Measurements from ENCODE around the gene MPPE1. TPM values are rescaled to one million over a fixed set of nuclear protein-coding genes. Genes with fewer than 3 reads are reported as not detected.

Gene MPPE1
- total and polyA plus RNA-seq, 9 of the 15 experiments (the other 6 are each of a cell fraction or from before 2014, with no cell fraction given): 10.7 to 19.5 (median 13.3) TPM

DNA sequence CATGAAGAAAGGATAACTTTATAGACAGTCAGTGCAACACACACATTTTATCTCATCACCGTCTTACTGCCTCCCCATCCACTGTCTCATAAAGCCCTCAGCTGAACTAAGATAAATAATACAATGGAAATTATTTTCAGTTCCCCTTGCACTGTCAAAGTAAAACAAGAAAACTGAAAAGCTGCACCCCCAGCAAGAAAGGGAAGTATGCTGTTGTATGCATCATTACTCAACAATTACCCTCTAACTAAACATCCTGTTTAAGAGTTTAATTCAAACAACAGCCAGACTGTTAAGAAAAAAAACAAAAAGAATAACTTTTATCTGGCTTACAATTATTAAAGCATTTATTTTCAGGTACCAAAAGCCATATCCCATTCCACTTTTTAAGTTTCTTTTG, 25.0 kb downstream of the MPPE1 start (continued):
- TF ChIP-seq ZNF75A (CRISPR knock-in tag; IDR thresholded peaks at IDR 0.05): no peak
- TF ChIP-seq PCBP1 (IDR thresholded peaks at IDR 0.05; ENCODE audit: low read depth, low read length, poor library complexity, severe bottlenecking): no peak
- TF ChIP-seq NR4A1 (CRISPR knock-in tag; IDR thresholded peaks at IDR 0.05): no peak
- no peak for TF ChIP-seq NR4A1 (tag; IDR thresholded peaks at IDR 0.05)
- TF ChIP-seq, protein P1, sequence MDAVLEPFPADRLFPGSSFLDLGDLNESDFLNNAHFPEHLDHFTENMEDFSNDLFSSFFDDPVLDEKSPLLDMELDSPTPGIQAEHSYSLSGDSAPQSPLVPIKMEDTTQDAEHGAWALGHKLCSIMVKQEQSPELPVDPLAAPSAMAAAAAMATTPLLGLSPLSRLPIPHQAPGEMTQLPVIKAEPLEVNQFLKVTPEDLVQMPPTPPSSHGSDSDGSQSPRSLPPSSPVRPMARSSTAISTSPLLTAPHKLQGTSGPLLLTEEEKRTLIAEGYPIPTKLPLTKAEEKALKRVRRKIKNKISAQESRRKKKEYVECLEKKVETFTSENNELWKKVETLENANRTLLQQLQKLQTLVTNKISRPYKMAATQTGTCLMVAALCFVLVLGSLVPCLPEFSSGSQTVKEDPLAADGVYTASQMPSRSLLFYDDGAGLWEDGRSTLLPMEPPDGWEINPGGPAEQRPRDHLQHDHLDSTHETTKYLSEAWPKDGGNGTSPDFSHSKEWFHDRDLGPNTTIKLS (IDR thresholded peaks at IDR 0.05; ENCODE audit: borderline replicate concordance, low read depth): no peak
- TF ChIP-seq ZNF830 (CRISPR knock-in tag; IDR thresholded peaks at IDR 0.05): no peak
- no peak for TF ChIP-seq ZFP30 (CRISPR knock-in tag; IDR thresholded peaks at IDR 0.05; ENCODE audit: borderline replicate concordance)
- TF ChIP-seq MAFK (IDR thresholded peaks at IDR 0.05; ENCODE audit: low read length): no peak
- TF ChIP-seq HCFC1 (IDR thresholded peaks at IDR 0.05; ENCODE audit: low read depth, low read length): no peak

DNA sequence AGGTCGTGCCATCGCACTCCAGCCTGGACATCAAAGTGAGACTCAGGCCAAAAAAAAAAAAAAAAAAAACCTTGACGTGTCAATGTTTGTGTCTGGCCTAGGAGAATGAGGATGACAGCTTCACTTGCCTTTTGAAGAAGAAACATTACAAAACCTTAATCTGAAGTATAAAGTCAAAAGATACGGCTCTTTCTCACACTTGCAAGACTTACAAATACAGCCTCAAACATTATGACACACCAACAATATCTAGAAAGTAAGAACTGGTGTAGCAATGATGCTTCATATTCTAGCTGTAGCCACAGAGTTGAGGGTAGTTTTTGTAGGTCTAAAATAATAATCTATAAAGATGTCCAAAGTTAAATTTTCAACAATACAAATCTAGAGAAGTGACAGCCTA, 25.5 kb downstream of the MPPE1 start:
- Histone ChIP-seq H3K9me1 (ENCODE audit: control insufficient read depth, insufficient read depth, low read length) (no peaks in the 10 kb centered on the region), H3K9me3 (replicated peaks; ENCODE audit: control insufficient read depth, insufficient read depth, low read depth, low read length) (no peaks in the 10 kb centered on the region), H3K36me3 (ENCODE audit: control insufficient read depth, insufficient read depth, low read length) (0 out of 3 replicates have a peak, but pooled peaks cover 2% of the 10 kb centered on the region), H3K79me2 (ENCODE audit: control insufficient read depth, insufficient read depth, low read length) (no peaks in the 10 kb centered on the region), H2AFZ (ENCODE audit: low read depth, low read length) (no peak overlapping the region), H3K4me3 (no peak overlapping the region), H3K4me1 (replicated peaks in 1 of 2; ENCODE audit: control insufficient read depth in 2 of 2, insufficient read depth in 2 of 2, low read length in 2 of 2) (peaks cover 9 to 16% of the 10 kb centered on the region in 2 experiments; a peak in 4 of 5 replicates), H4K20me1 (replicated peaks; ENCODE audit: control insufficient read depth, insufficient read depth, low read length) (no peaks in the 10 kb centered on the region), H3K27me3 (ENCODE audit: control insufficient read depth in 2 of 2, insufficient read depth in 2 of 2, low read length in 2 of 2) (no peaks in the 10 kb centered on the region; a peak in 1 of 5 replicates), H3K9ac (ENCODE audit: insufficient read depth in 1 of 2, low read depth in 2 of 2, low read length in 2 of 2) (no peak overlapping the region), H3K4me2 (ENCODE audit: insufficient read depth, low read length) (no peak overlapping the region), H3K27ac (ENCODE audit: extremely low read depth, low read depth, low read length) (no peak overlapping the region)
- in situ Hi-C loops (cut with MboI): no loop called here
- 93% methylated on average over 1 of the region's 4 CpGs for WGBS (ENCODE audit: insufficient coverage, low coverage, missing lambda C conversion rate)
- DNase-seq (ENCODE audit: extremely low read depth in 1 of 4, low spot score in 3 of 4): no peak
- no TSS peak for BruUV-seq (replicated peaks)
- ChIA-PET CTCF (ENCODE audit: low intra/inter-chr PET ratio) (no interaction called here), POLR2A (interaction anchor here (1.1 kb wide), 1 partner anchor 13 kb away, joined by 3 read pairs; no protein-coding TSS in a partner anchor)
- intact Hi-C loops (cut with micrococcal nuclease): no loop called here
- no peak for FAIRE-seq
- ATAC-seq: no peak
- TF ChIP-seq ZNF224 (CRISPR knock-in tag; IDR thresholded peaks at IDR 0.05): no peak
- TF ChIP-seq, protein P2, sequence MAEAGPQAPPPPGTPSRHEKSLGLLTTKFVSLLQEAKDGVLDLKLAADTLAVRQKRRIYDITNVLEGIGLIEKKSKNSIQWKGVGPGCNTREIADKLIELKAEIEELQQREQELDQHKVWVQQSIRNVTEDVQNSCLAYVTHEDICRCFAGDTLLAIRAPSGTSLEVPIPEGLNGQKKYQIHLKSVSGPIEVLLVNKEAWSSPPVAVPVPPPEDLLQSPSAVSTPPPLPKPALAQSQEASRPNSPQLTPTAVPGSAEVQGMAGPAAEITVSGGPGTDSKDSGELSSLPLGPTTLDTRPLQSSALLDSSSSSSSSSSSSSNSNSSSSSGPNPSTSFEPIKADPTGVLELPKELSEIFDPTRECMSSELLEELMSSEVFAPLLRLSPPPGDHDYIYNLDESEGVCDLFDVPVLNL (CRISPR knock-in tag; IDR thresholded peaks at IDR 0.05; ENCODE audit: low read depth): no peak
- TF ChIP-seq ZBTB1 (CRISPR knock-in tag; IDR thresholded peaks at IDR 0.05; ENCODE audit: borderline replicate concordance, low read depth): no peak
- TF ChIP-seq MYBL2 (IDR thresholded peaks at IDR 0.05; ENCODE audit: low read depth): no peak
- no peak for TF ChIP-seq MYBL2 (CRISPR knock-in tag; IDR thresholded peaks at IDR 0.05; ENCODE audit: borderline replicate concordance)
- TF ChIP-seq, protein P3, sequence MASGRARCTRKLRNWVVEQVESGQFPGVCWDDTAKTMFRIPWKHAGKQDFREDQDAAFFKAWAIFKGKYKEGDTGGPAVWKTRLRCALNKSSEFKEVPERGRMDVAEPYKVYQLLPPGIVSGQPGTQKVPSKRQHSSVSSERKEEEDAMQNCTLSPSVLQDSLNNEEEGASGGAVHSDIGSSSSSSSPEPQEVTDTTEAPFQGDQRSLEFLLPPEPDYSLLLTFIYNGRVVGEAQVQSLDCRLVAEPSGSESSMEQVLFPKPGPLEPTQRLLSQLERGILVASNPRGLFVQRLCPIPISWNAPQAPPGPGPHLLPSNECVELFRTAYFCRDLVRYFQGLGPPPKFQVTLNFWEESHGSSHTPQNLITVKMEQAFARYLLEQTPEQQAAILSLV (tag; IDR thresholded peaks at IDR 0.05): no peak
- TF ChIP-seq TRIM24 (IDR thresholded peaks at IDR 0.05): no peak
- TF ChIP-seq ETS2 (tag; IDR thresholded peaks at IDR 0.05; ENCODE audit: borderline replicate concordance, poor library complexity, severe bottlenecking): no peak
- TF ChIP-seq, protein P4, sequence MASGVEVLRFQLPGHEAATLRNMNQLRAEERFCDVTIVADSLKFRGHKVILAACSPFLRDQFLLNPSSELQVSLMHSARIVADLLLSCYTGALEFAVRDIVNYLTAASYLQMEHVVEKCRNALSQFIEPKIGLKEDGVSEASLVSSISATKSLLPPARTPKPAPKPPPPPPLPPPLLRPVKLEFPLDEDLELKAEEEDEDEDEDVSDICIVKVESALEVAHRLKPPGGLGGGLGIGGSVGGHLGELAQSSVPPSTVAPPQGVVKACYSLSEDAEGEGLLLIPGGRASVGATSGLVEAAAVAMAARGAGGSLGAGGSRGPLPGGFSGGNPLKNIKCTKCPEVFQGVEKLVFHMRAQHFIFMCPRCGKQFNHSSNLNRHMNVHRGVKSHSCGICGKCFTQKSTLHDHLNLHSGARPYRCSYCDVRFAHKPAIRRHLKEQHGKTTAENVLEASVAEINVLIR (CRISPR knock-in tag; IDR thresholded peaks at IDR 0.05): no peak
